GM18870 (cell line): ENCODE data around the gene TMEM272.

Experiments
- ATAC-seq: cut with Tn5 transposase; IDR thresholded peaks from one replicate; pipeline ENCODE4 v1.9.1; 2021; ENCODE audit warnings: moderate library complexity; ENCODE audit not compliant: unreplicated experiment

TMEM272 gene

GRCh38 chr13:51844862-51845573, at the start of gene TMEM272:
Gene TMEM272, minus strand, starts transcription at chr13:51845177. Its CDS starts 6,647 bp downstream, at chr13:51838530.
- no peak for ATAC-seq

GRCh38 chr13:51894239-51894638, 49.3 kb upstream of the TMEM272 start:
- ATAC-seq = no peak

GRCh38 chr13:51892657-51893056, 47.7 kb upstream of the TMEM272 start:
- no peak for ATAC-seq

- no peak for ATAC-seq
Observed at GRCh38 chr13:51887468-51887867, 42.5 kb upstream of the TMEM272 start.

GRCh38 chr13:51885651-51886050, 40.7 kb upstream of the TMEM272 start:
- ATAC-seq = no peak

- ATAC-seq = no peak
Observed at GRCh38 chr13:51883226-51883600, 38.2 kb upstream of the TMEM272 start.

GRCh38 chr13:51882570-51883225, 37.7 kb upstream of the TMEM272 start:
- ATAC-seq = no peak

- ATAC-seq = no peak
Observed at GRCh38 chr13:51881296-51881695, 36.3 kb upstream of the TMEM272 start.

GRCh38 chr13:51879133-51879532, 34.2 kb upstream of the TMEM272 start:
- peak; percentile 53 for ATAC-seq

GRCh38 chr13:51874651-51875050, 29.7 kb upstream of the TMEM272 start:
- no peak for ATAC-seq

- ATAC-seq = no peak
Observed at GRCh38 chr13:51873837-51874236, 28.9 kb upstream of the TMEM272 start.

- ATAC-seq = no peak
Observed at GRCh38 chr13:51873117-51873798, 28.3 kb upstream of the TMEM272 start.

- ATAC-seq = no peak
Observed at GRCh38 chr13:51870616-51871015, 25.6 kb upstream of the TMEM272 start.

GRCh38 chr13:51869916-51870315, 24.9 kb upstream of the TMEM272 start:
- ATAC-seq = no peak

GRCh38 chr13:51867062-51867461, 22.1 kb upstream of the TMEM272 start:
- no peak for ATAC-seq

- ATAC-seq = no peak
Observed at GRCh38 chr13:51865838-51866237, 20.9 kb upstream of the TMEM272 start.

GRCh38 chr13:51862957-51863356, 18.0 kb upstream of the TMEM272 start:
- ATAC-seq = no peak

GRCh38 chr13:51861723-51862300, 16.8 kb upstream of the TMEM272 start, which contains the start of gene CCDC70:
Gene CCDC70, plus strand, starts transcription at chr13:51861969. Its CDS starts 3,443 bp downstream, at chr13:51865412.
- no peak for ATAC-seq

GRCh38 chr13:51858433-51859247, 13.7 kb upstream of the TMEM272 start:
- no peak for ATAC-seq

GRCh38 chr13:51856998-51857397, 12.0 kb upstream of the TMEM272 start:
- no peak for ATAC-seq
